Activated CD8-positive, alpha-beta memory T cell treated with anti-CD3 and anti-CD28 coated beads, Interleukin-2, amount 50 U/mL, for 24 hours (primary cell): ENCODE results near the gene APOD.

Source experiments
- DNase-seq: peaks from one replicate; pipeline ENCODE4 v3.0.0-alpha.2; 2020; ENCODE audit errors: extremely low read depth

Gene APOD

DNA sequence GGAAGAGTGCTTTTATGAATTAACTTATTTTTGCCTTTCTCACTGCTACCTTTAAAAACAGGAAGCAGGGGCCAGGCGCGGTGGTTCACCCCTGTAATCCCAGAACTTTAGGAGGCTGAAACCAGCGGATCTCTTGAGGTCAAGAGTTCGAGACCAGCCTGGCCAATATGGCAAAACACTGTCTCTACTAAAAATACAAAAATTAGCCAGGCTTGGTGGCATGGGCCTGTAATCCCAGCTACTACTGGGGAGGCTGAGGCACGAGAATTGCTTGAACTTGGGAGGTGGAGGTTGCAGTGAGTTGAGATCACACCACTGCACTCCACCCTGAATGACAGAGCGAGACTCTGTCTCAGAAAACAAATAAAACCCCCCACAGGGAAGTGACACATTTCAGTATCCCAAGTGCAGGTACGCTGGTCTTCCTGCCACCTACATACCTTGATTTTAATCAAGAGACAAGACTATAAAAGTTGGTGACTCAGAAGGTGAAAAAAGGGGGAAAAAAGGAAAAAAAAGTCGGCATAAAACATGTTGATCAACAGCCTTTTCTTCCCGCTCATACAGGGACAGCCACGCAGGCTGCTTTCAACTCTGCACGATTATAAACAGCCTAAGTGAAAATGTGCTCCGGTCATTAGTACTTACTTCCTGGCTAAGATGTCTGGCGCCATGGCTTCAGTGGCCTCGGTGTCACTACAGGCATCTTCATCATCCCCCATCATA is 59.4 kb downstream of the APOD start:
- no peak for DNase-seq

DNA sequence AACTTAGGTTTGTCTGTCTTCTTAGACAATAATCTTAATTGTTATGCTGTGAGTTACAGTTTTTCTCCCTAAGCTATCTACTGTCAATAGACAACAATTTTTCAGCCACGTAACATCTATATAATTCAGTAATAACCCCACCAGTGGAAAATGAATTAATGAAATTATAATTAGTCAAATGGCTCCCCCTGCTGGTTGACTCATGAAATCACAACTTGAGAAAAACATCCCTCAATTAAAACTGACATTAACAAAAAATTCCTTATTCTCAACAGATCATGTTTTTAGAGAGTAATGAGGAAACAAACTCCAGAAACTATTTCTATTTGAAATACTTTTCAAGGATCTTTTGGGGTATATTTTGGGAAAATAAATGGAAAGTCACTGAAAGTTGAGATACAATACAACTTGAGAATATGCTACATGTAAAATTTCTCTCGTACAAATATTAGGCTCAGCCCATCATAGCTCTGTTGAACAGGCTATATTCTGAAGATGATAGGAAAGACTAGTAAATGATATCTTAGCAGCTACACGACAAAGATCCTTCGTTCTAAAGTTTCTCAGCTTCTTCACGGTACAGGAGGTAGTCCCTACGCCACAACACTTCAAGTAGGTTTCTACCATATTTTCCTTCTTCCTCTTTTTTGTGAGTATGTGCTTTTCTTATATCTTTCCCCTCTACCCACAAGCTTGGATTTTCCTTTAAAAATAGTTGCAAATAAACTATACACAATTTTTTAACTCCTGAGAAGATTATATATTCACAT is 61.3 kb downstream of the APOD start:
- DNase-seq: no peak
